ENCODE measurements around the gene AMPD1.

AMPD1 gene

GRCh38 chr1:114710360-114710759, 15.0 kb upstream of the AMPD1 start:
- 95% methylated on average over 3 of the region's 3 CpGs for WGBS

GRCh38 chr1:114707604-114708003, 12.3 kb upstream of the AMPD1 start:
- Histone ChIP-seq H3K18ac (ENCODE audit: low read depth in 1 of 2, low read length in 2 of 2) (no peak overlapping the region), H2AFZ (ENCODE audit: low read depth, low read length) (no peak overlapping the region), H4K91ac (ENCODE audit: low read length) (no peak overlapping the region), H3K27ac (ENCODE audit: low read length, poor library complexity, severe bottlenecking) (no peak overlapping the region), H3K4me1 (ENCODE audit: control insufficient read depth, insufficient read depth, low read depth, low read length) (no peaks in the 10 kb centered on the region), H3K14ac (ENCODE audit: low read length in 2 of 2) (no peak overlapping the region), H3K4me3 (ENCODE audit: insufficient read depth in 1 of 2, low read depth in 1 of 2, low read length in 2 of 2) (no peak overlapping the region), H3K9ac (ENCODE audit: low read length) (no peak overlapping the region), H3K4me2 (ENCODE audit: low read length, poor library complexity, severe bottlenecking) (no peak overlapping the region), H3K79me1 (replicated peaks; ENCODE audit: low read length, poor library complexity, severe bottlenecking) (peaks cover 12% of the 10 kb centered on the region), H4K8ac (ENCODE audit: low read length) (no peak overlapping the region), H3K9me3 (ENCODE audit: control insufficient read depth, low read length) (no peaks in the 10 kb centered on the region), H2BK120ac (ENCODE audit: low read depth, low read length) (no peak overlapping the region), H3K36me3 (ENCODE audit: control insufficient read depth in 1 of 2, insufficient read depth in 2 of 2, low read depth in 1 of 2, low read length in 2 of 2) (peaks cover 23 to 77% of the 10 kb centered on the region in 2 experiments), H3K27me3 (ENCODE audit: control insufficient read depth in 1 of 2, insufficient read depth in 1 of 2, low read length in 2 of 2) (no peaks in the 10 kb centered on the region), H3K4ac (ENCODE audit: low read depth in 1 of 2, low read length in 2 of 2) (no peak overlapping the region), H3K23ac (ENCODE audit: low read length in 2 of 2) (no peak overlapping the region), H2BK5ac (ENCODE audit: low read depth, low read length, poor library complexity, severe bottlenecking) (no peak overlapping the region), H2AK5ac (ENCODE audit: low read length, severe bottlenecking) (no peak overlapping the region), H2BK15ac (ENCODE audit: low read depth, poor library complexity, severe bottlenecking) (no peak overlapping the region), H2BK12ac (ENCODE audit: low read length in 2 of 2) (no peak overlapping the region)
- 97% methylated on average over 2 of the region's 2 CpGs for WGBS
- DNase-seq = no peak

More at GRCh38 chr1:114710360-114710759, 15.0 kb upstream of the AMPD1 start:
- no peak overlapping the region for H2AK5ac ChIP-seq (ENCODE audit: low read length, severe bottlenecking)
- no peaks in the 10 kb centered on the region for H3K9me3 ChIP-seq (ENCODE audit: control insufficient read depth, low read length)
- no peak overlapping the region for H2BK12ac ChIP-seq (ENCODE audit: low read length in 2 of 2)
- H4K8ac ChIP-seq (ENCODE audit: low read length) = no peak overlapping the region
- no peak for DNase-seq
- no peak overlapping the region for H3K23ac ChIP-seq (ENCODE audit: low read length in 2 of 2)
- H2AFZ ChIP-seq (ENCODE audit: low read depth, low read length) = no peak overlapping the region
- no peak overlapping the region for H3K9ac ChIP-seq (ENCODE audit: low read length)
- no peak overlapping the region for H2BK15ac ChIP-seq (ENCODE audit: low read depth, poor library complexity, severe bottlenecking)
- no peak overlapping the region for H4K91ac ChIP-seq (ENCODE audit: low read length)
- H3K4me1 ChIP-seq (ENCODE audit: control insufficient read depth, insufficient read depth, low read depth, low read length) = peaks cover 2% of the 10 kb centered on the region
- H3K27ac ChIP-seq (ENCODE audit: low read length, poor library complexity, severe bottlenecking) = no peak overlapping the region
- no peak overlapping the region for H2BK5ac ChIP-seq (ENCODE audit: low read depth, low read length, poor library complexity, severe bottlenecking)
- no peak overlapping the region for H3K4ac ChIP-seq (ENCODE audit: low read depth in 1 of 2, low read length in 2 of 2)
- H3K27me3 ChIP-seq (ENCODE audit: control insufficient read depth in 1 of 2, insufficient read depth in 1 of 2, low read length in 2 of 2) = no peaks in the 10 kb centered on the region
- H3K4me2 ChIP-seq (ENCODE audit: low read length, poor library complexity, severe bottlenecking) = no peak overlapping the region
- H2BK120ac ChIP-seq (ENCODE audit: low read depth, low read length) = no peak overlapping the region
- no peak overlapping the region for H3K4me3 ChIP-seq (ENCODE audit: insufficient read depth in 1 of 2, low read depth in 1 of 2, low read length in 2 of 2)
- no peak overlapping the region for H3K14ac ChIP-seq (ENCODE audit: low read length in 2 of 2)
- peaks cover 27 to 85% of the 10 kb centered on the region in 2 experiments for H3K36me3 ChIP-seq (ENCODE audit: control insufficient read depth in 1 of 2, insufficient read depth in 2 of 2, low read depth in 1 of 2, low read length in 2 of 2)
- peaks cover 14% of the 10 kb centered on the region for H3K79me1 ChIP-seq (replicated peaks; ENCODE audit: low read length, poor library complexity, severe bottlenecking)
- no peak overlapping the region for H3K18ac ChIP-seq (ENCODE audit: low read depth in 1 of 2, low read length in 2 of 2)

- no peaks in the 10 kb centered on the region for H3K9me3 ChIP-seq (ENCODE audit: control insufficient read depth, low read length)
These were observed 7.9 kb upstream of the AMPD1 start for GRCh38 chr1:114703242-114703641.

GRCh38 chr1:114702737-114703136, 7.4 kb upstream of the AMPD1 start:
- no peak overlapping the region for H2BK120ac ChIP-seq (ENCODE audit: low read depth, low read length)
- over 99% methylated on average over 2 of the region's 5 CpGs for WGBS
- H3K79me1 ChIP-seq (replicated peaks; ENCODE audit: low read length, poor library complexity, severe bottlenecking) = peaks cover 2% of the 10 kb centered on the region
- H3K14ac ChIP-seq (ENCODE audit: low read length in 2 of 2) = no peak overlapping the region
- H3K4me1 ChIP-seq (ENCODE audit: control insufficient read depth, insufficient read depth, low read depth, low read length) = no peaks in the 10 kb centered on the region
- H2BK12ac ChIP-seq (ENCODE audit: low read length in 2 of 2) = no peak overlapping the region
- no peak overlapping the region for H4K91ac ChIP-seq (ENCODE audit: low read length)
- peaks cover 2 to 35% of the 10 kb centered on the region in 2 experiments for H3K36me3 ChIP-seq (ENCODE audit: control insufficient read depth in 1 of 2, insufficient read depth in 2 of 2, low read depth in 1 of 2, low read length in 2 of 2)
- H2BK5ac ChIP-seq (ENCODE audit: low read depth, low read length, poor library complexity, severe bottlenecking) = no peak overlapping the region
- H3K4me3 ChIP-seq (ENCODE audit: insufficient read depth in 1 of 2, low read depth in 1 of 2, low read length in 2 of 2) = no peak overlapping the region
- no peak overlapping the region for H3K18ac ChIP-seq (ENCODE audit: low read depth in 1 of 2, low read length in 2 of 2)
- H3K27me3 ChIP-seq (ENCODE audit: control insufficient read depth in 1 of 2, insufficient read depth in 1 of 2, low read length in 2 of 2) = no peaks in the 10 kb centered on the region
- H3K27ac ChIP-seq (ENCODE audit: low read length, poor library complexity, severe bottlenecking) = no peak overlapping the region
- no peak overlapping the region for H4K8ac ChIP-seq (ENCODE audit: low read length)
- no peak overlapping the region for H3K4ac ChIP-seq (ENCODE audit: low read depth in 1 of 2, low read length in 2 of 2)
- H2AK5ac ChIP-seq (ENCODE audit: low read length, severe bottlenecking) = no peak overlapping the region
- DNase-seq = no peak
- no peak overlapping the region for H2AFZ ChIP-seq (ENCODE audit: low read depth, low read length)
- no peak overlapping the region for H2BK15ac ChIP-seq (ENCODE audit: low read depth, poor library complexity, severe bottlenecking)
- H3K9me3 ChIP-seq (ENCODE audit: control insufficient read depth, low read length) = no peaks in the 10 kb centered on the region
- no peak overlapping the region for H3K23ac ChIP-seq (ENCODE audit: low read length in 2 of 2)
- H3K9ac ChIP-seq (ENCODE audit: low read length) = no peak overlapping the region
- no peak overlapping the region for H3K4me2 ChIP-seq (ENCODE audit: low read length, poor library complexity, severe bottlenecking)

More at GRCh38 chr1:114703242-114703641, 7.9 kb upstream of the AMPD1 start:
- Histone ChIP-seq H3K4me2 (ENCODE audit: low read length, poor library complexity, severe bottlenecking) (no peak overlapping the region), H3K18ac (ENCODE audit: low read depth in 1 of 2, low read length in 2 of 2) (no peak overlapping the region), H2AK5ac (ENCODE audit: low read length, severe bottlenecking) (no peak overlapping the region), H2BK15ac (ENCODE audit: low read depth, poor library complexity, severe bottlenecking) (no peak overlapping the region), H3K4ac (ENCODE audit: low read depth in 1 of 2, low read length in 2 of 2) (no peak overlapping the region), H3K23ac (ENCODE audit: low read length in 2 of 2) (no peak overlapping the region), H3K36me3 (ENCODE audit: control insufficient read depth in 1 of 2, insufficient read depth in 2 of 2, low read depth in 1 of 2, low read length in 2 of 2) (peaks cover 4 to 40% of the 10 kb centered on the region in 2 experiments), H3K4me3 (ENCODE audit: insufficient read depth in 1 of 2, low read depth in 1 of 2, low read length in 2 of 2) (no peak overlapping the region), H4K8ac (ENCODE audit: low read length) (no peak overlapping the region), H2BK12ac (ENCODE audit: low read length in 2 of 2) (no peak overlapping the region), H3K27ac (ENCODE audit: low read length, poor library complexity, severe bottlenecking) (no peak overlapping the region), H3K79me1 (replicated peaks; ENCODE audit: low read length, poor library complexity, severe bottlenecking) (peaks cover 3% of the 10 kb centered on the region), H2BK5ac (ENCODE audit: low read depth, low read length, poor library complexity, severe bottlenecking) (no peak overlapping the region), H3K27me3 (ENCODE audit: control insufficient read depth in 1 of 2, insufficient read depth in 1 of 2, low read length in 2 of 2) (no peaks in the 10 kb centered on the region), H2BK120ac (ENCODE audit: low read depth, low read length) (no peak overlapping the region), H3K14ac (ENCODE audit: low read length in 2 of 2) (no peak overlapping the region), H4K91ac (ENCODE audit: low read length) (no peak overlapping the region), H2AFZ (ENCODE audit: low read depth, low read length) (no peak overlapping the region), H3K4me1 (ENCODE audit: control insufficient read depth, insufficient read depth, low read depth, low read length) (no peaks in the 10 kb centered on the region), H3K9ac (ENCODE audit: low read length) (no peak overlapping the region)
- WGBS = 92% methylated on average over 1 of the region's 1 CpG
- no peak for DNase-seq
